NCI-H446 treated with DMSO at 0.1 percent for 48 hours (cell line): Measurements from ENCODE around the gene IFFO2.
"Not testable (repeated sequence)": the region's sequence is repeated elsewhere in the genome, so short reads cannot be mapped to it uniquely, and the experiment has no call there.

ENCODE experiments used
- DNase-seq: peaks from one replicate; lab custom pipeline; 2025; lab: John Stamatoyannopoulos, UW

The IFFO2 gene

DNA sequence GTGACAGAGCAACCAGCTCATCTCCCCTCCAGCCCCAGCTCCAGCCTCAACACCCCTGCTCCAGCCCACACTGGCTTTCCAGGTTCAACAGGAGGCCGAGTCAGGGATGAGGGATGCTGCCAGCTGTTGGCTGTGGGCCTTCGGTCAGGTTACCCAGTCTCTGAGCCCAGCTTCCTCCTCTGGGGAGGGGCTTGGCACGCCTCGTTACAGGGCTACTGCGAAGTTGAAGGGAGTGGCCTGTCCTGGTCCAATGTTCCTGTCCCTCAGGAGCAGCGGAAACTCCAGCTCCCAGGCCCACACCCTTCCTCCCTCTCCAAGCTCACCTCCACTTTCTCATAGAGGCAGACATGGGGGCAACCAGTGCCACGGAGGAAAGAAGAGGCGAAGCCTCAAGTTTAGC, 81.9 kb downstream of the IFFO2 start:
- DNase-seq = no peak

DNA sequence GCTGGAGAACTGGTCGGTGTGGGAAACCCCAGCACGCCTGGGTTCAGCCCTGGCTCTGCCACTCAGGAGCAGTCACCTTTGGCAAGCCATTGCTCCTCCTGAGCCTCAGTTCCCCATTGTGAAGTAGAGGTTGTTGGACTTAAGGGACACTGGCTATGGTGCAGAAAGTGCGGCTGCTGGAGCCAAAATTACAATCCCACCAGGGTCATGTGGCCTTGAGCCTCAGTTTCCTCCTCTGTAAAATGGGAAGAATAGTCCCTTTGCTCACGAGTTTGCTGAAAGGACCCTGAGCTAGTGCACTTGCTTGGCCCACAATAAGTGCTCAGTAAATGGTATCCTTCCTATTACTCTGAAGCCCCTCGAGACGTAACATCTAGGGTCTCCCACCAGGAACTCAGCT, 82.4 kb downstream of the IFFO2 start:
- DNase-seq = no peak

DNA sequence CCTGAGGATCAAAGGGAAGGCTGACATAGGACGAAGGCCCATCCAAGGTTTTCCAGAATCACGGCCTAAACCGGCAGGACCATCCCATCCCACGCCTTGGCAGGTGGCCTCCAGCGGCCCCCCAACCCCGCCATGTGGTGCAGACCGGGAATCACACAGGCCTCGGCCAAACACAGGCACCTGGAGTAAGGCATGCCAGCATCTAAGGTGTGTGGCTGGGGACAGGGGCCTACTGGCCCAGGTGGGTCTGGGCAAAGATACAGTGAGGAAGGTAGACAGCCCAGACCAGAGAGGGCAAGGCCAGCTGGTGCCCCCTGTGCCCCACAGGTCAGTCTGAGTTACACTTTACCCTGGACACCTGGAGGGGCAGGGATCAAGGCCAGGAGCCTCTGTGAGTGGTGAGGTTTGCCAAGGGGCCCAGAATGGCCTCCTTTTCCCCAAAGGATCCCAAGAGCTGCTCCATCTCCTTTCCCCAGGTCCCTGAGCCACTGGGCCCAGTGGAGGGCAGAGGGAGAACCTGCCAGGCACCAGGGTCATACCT, 84.3 kb downstream of the IFFO2 start:
- no peak for DNase-seq

DNA sequence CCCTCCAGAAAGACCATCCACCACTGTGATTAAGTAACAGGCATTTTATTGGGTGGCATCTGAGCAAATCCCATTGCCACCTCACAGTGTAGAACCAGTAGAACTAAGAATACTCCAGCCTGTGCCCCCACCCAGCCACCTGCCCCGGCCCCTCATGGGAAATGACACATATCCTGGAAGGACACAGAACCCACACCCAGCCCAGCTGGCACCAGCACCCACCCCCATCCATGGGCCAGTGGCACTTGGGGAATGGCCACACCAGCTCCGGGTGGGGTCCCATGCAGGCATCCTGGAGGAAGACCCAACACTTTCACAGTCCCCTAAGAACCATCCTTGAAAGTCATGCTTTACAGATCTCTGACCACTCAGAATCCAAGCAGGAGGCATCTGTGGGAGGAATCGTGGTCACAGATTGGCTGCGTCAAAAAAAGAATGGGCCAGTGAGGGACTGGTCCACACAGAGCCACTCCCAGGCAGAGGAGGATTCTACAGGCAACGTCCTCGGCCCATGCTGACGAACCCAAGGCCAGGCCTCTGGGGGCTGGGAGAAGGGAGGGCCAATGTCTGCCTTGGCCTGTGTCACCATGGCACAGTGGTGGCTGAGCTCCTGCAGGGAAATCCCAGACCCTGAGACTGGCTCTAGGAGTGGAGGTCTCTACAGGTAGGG, 84.9 kb downstream of the IFFO2 start:
- no peak for DNase-seq

DNA sequence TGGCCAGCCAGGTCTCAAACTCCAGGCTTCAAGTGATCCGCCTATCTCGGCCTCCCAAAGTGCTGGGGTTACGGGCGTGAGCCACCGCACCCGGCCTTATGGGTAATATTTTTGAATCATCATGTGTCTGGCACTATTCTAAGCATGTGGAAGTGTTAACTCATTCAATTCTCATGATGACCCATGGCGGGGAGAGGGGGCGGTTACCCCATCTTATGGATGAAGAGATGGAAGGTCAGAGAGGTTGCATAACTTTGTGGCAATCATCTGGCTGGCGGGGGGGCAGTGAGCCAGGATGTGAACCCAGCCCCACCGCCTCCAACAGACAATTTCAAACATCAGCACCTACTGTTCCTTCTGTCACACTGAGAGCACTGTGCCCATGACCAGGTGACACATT, 85.5 kb downstream of the IFFO2 start:
- DNase-seq = no peak

DNA sequence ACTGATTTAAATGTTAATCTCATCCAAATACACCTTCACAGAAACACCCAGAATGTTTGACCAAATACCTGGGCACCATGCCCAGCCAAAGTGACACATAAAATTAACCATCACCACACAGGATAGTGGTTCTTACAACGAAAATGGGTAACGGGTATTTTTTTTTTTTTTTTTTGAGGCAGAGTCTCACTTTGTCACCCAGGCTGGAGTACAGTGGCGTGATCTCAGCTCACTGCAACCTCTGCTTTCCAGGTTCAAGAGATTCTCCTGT, 85.9 kb downstream of the IFFO2 start:
- not testable (repeated sequence) for DNase-seq

DNA sequence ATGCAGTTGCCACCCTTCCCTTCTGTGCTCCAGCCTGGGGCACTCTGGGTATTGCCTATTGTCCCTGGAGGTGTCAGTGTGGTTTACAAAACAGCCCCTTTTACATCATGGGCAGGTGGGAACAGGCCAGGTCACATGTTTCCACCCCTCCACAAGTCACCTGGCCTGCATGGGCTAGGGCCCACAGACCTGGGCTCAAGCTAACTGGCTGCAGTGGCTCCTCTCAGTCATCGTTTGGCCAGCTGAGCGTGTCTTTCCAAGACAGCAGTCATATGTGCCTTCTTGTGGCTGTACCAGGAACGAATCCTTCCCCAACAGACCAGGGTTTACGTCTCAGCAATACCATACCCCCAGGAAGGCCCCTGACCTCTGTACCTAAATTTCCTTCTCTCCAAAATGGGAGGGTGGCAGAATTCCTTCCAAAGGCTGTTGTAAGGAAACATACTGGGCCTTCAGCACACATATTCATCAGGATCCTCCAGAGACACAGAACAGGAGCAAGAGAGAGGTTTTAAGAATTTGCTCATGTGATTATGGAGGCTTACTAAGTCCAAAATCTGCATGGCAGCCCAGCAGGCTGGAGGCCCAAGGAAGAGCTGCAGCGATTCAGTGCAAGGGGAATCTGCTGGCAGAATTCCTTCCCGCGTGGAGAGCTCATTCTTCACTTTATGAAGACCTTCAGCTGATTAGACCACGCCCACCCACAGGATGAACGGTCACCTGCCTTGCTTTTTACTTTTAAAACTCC, 86.5 kb downstream of the IFFO2 start:
- DNase-seq = no peak

DNA sequence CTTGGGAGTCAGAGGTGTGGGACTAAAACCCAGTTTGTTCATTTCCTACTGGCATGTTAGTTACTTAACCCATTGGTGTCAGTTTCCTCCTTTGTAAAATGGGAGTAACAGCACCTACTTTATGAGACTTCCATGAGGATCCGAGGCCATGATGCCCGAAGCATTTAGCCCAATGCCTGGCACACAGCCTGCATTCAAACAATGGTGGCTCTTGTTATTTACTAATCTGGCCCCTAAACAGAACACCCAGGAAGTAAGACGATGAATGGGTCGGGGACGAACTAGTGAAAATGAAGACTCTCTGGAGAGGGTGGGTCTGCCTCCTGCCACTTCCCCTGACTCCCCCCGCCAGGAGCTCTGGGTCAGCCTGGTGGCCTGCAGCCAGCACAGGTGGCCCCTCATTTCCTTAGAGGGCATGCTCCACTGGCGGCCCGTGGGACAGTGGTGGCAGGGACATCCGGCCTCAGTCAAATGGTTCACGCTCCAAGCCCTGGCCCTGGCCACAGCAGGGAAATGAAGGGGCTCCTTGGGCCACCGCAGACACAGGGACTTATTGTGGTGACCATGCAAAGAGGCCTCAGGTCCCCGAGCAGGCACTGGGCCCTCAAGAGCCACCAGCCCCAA, 87.6 kb downstream of the IFFO2 start:
- DNase-seq = no peak

DNA sequence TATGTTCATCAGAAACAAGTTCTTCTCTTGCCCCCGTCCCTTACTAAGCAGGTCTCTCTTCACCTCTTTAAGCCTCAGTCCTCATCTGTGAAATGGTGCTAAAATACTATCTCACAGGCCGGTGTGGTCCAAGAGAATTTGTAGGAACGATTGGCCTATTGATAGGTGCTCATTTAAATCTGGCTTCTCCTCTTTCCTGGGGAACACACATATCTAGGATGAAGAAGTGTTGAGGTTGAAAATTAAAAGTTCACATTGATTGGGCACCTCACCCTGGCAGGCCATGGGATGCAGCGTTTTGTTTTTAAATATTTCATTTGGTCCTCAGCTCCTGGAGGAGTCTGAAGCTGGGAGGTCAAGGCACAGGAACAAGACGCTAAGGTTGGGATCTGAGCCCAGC, 88.1 kb downstream of the IFFO2 start:
- no peak for DNase-seq

DNA sequence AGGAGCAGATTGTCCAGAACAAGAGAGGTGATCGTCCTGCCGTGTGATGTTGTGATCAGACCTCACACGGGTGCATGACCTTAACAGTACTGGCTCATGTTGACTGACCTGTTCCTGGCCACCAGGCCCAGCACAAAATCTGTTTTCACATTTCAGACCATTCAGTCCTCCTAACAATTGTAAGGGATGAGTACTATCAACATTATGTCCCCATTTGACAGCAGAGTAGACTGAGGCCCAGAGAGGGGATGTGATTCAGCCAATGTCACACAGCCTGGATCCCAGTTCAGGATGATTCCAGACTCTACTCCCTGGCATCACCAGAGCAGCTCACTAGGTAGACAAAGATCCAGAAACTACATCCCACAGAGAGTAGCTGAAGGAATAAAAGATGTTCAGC, 89.6 kb downstream of the IFFO2 start:
- DNase-seq = no peak

DNA sequence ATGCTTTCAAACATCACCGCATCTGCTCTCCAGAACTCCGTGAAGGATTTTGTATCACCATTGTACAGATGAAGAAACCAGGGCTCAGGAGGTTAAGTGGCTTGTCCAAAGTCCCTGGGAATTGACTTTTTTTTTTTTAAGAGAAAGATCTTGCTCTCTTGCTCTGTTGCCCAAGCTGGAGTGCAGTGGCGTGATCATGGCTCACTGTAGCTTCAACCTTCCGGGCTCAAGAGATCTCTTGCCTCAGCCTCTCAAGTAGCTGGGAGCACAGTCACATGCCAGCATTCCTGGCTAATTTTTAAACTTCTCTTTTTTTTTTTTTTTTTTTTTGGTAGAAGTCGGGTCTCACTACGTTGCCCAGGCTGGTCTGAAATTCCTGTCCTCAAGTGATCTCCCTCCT, 90.2 kb downstream of the IFFO2 start:
- no peak for DNase-seq

DNA sequence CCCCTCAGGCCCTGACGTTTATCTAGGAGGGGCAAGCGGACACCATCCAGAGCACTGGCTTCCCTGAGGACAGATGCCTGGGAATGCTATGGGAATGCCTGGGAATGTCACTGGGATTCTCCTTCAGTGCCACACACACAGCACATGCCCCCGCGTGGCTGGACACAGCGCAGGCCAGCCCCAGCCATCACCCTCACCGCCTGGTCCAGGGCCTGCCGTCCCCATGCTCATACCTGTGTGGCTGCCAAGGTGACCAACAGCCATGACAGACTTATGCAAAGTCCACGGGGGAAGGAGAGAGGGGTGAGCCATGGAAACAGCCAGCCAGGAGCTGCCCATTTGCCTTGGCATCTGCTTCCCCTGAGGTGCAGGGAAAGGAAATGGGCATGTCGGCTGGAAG, 91.3 kb downstream of the IFFO2 start:
- DNase-seq = no peak

DNA sequence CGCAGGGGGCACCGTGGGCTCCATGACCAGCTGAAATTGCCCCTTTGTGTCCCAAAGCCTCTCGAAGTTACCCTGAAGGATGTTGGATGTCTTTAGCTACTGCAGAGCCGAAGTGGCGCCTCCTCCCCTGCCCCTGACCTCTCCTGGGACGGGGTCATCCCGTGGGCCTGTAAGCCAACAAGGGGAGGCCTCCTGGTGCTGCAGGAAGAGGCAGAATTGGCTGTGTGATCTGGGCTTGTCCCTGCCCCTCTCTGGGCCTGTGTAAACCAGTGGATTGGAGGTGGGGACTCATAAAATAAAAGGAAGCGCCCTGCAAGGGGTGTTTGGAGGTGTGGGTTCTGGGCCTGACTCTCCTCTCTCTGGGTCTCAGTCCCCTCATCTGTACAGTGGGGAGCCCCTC, 94.9 kb downstream of the IFFO2 start:
- no peak for DNase-seq

DNA sequence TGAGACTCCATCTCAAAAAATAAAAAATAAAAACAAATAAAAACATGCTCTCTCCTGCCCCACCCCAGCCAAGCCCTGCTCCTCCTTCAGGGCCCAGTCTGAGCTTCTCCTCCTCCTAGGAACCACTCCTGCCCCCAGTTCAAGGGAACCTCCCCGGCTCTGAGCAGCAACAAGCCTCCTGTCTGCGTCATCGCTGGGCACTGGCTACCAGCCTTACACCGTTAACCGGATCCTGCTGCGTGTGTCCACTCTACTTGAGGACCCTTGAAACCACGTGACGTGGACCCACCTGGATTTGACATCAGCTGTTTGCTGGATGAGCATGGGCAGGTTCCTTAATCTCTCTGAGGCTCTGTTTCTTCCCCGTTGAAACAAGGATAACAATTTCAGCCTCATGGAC, 95.4 kb downstream of the IFFO2 start:
- DNase-seq = no peak

DNA sequence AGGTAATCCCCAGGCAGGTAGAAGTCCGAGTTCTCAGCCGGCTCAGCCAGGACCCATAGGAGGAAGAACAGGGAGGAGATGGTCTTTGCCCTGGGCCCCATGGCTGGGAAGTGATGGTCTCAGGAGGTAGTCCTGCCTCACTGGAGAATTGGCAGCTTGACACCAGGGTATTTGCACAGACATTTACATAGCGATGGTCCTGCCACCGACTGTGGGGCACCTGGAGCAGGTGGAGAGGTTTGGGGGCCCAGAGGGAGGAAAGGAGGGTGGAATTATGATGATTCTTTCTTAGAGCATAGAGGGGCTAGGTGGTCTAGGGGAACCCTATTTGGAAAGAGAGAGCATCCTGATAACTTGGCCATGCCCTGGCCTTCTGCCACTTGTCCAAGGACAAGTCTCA, 96.9 kb downstream of the IFFO2 start, which contains the start of gene TAS1R2:
Gene TAS1R2, minus strand, starts transcription at position 101 of the 400 bp plus-strand sequence. Its CDS starts 0 bp downstream, at position 101.
- no peak for DNase-seq

DNA sequence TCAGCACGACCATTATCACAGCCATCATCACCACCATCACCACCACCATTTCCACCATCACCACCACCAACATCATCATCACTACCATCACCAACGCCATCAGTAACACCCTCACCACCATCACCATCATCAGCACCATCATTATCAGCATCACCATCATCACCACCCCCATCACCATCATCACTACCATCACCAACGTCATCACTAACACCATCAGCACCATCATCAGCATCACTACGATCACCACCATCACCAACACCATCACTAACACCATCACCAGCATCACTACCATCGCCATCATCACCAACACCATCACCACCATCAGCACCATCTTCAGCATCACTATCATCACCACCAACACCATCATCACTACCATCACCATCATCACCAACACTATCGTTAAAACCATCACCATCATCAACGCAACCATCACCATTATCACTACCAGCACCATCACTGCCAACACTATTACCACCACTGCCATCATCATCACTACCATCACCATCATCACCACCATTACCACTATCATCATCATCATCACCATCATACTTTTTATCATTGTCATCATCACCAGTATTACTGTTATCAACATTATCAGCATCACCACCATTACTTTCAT, 98.3 kb downstream of the IFFO2 start:
- DNase-seq = no peak

DNA sequence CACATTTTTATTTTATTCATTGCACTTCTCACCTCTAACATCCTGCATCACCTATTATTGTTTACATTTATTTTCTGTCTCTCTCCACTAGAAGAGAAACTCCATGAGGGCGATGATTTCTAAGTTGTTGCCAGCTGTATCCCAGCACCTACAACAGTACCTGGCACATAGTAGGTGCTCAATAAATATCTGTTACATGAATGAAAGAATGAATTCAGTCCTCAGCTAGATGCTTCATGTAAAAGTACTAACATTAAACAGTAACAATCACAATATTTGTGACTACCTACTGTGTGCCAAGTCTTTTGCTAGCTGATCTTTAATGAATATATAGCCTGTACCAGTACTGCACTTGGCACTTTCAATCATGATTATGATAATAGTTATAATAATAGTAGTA, 100.0 kb downstream of the IFFO2 start:
- DNase-seq = no peak

DNA sequence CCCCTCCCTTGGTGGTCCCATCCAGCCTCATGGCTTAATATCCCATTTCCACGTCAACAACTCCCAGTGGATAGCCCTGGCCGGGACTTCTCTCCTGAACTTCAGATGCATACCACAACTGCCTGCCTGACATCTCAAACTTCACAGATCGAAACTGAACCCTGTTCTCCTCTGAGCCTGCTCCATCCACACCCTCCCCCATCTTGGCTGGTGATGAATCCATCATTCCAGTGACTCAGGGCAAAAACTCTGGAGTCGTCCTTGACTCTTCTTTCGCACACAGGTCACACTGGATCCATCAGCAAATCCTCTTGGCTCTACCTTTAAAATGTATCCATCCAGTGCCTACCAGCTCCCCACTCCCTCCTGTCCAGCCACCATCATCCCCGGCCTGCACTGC, 100.9 kb downstream of the IFFO2 start:
- no peak for DNase-seq

DNA sequence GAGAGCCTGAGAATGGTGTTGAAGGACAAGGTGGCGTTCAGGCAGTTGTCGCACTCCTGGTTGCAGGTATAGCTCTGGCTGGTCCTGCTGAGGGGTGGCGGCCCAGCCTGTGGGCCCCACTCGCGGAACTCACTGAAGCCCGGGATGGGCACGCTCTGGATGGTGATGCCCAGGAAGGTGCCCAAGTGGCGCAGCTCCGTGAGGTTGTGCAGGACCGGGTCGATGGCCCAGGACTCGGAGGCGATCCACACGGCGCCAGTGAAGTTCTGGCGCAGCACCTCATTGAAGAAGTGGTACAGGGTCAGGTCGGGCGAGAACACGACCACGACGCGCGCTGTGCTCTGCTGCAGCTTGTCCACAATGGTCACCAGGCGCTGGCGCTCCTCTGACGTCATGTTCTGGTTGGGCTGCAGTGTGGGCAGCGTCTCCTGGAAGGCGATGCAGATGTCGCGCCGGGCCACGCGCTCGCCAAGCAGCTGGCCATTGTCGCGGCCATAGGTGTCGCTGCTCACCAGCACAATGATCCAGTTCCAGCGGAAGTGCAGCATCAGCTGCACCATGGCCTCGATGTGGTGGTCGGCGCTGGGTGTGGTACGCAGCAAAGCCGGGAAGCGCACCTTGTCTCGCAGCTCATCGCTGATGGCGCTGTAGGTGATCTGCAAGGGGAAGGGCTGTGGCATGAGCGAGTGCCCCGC, 102.0 kb downstream of the IFFO2 start:
- DNase-seq = no peak
